Type B pancreatic cell (in vitro differentiated cells): ENCODE data around the gene GPR4. TPM values are rescaled to one million over a fixed set of nuclear protein-coding genes. Genes with fewer than 3 reads are reported as not detected.
"Not testable (repeated sequence)": the region's sequence is repeated elsewhere in the genome, so short reads cannot be mapped to it uniquely, and the experiment has no call there.

ENCODE experiments used
- DNase-seq: peaks from one replicate; pipeline ENCODE4 v3.0.0; 2021; ENCODE audit warnings: mixed read lengths; ENCODE audit not compliant: unreplicated experiment; ENCODE audit errors: extremely low spot score
- H3K27ac Mint-ChIP-seq: 2 replicates; pipeline ENCODE4 v1.8.0; 2021; ENCODE audit warnings: mild to moderate bottlenecking, mixed read lengths
- H3K27me3 Mint-ChIP-seq: 2 replicates; pipeline ENCODE4 v1.8.0; 2021; ENCODE audit warnings: mixed read lengths
- H3K36me3 Mint-ChIP-seq: 2 replicates; pipeline ENCODE4 v1.8.0; 2021; ENCODE audit warnings: mixed read lengths
- H3K4me1 Mint-ChIP-seq: one replicate; pipeline ENCODE4 v1.8.0; 2021; ENCODE audit warnings: mixed read lengths; ENCODE audit not compliant: unreplicated experiment
- H3K4me3 Mint-ChIP-seq: 2 replicates; pipeline ENCODE4 v1.8.0; 2021; ENCODE audit warnings: mild to moderate bottlenecking, mixed read lengths
- H3K9me3 Mint-ChIP-seq: 2 replicates; pipeline ENCODE4 v1.8.0; 2021; ENCODE audit warnings: mixed read lengths
- CTCF ChIP-seq: fragments of 200-600 bp; sonication (generic); conservative IDR thresholded peaks from 2 replicates; pipeline ENCODE4 v1.5.0; 2021; ENCODE audit warnings: antibody characterized with exemption, mild to moderate bottlenecking
- total RNA-seq: library from RNA; stranded (reverse); gene quantifications from 2 replicates; pipeline ENCODE4 v1.2.1, GENCODE V29; 2021; ENCODE audit warnings: low replicate concordance

GPR4 gene
- total RNA-seq, 1 donor from 2014 or later: not detected

- peaks cover 10% of the 10 kb centered on the region for H3K4me1 Mint-ChIP-seq
- H3K9me3 Mint-ChIP-seq: no peaks in the 10 kb centered on the region
- no peak overlapping the region for H3K4me3 Mint-ChIP-seq
- H3K27me3 Mint-ChIP-seq: no peaks in the 10 kb centered on the region
- DNase-seq: no peak
- H3K27ac Mint-ChIP-seq: peak overlapping the region; percentile 18
- H3K36me3 Mint-ChIP-seq: peaks cover 12% of the 10 kb centered on the region
- TF ChIP-seq CTCF: no peak
Measured at GRCh38 chr19:45616704-45617017, 14.6 kb upstream of the GPR4 start.

- H3K27me3 Mint-ChIP-seq: no peaks in the 10 kb centered on the region
- no peak for TF ChIP-seq CTCF
- peaks cover 10% of the 10 kb centered on the region for H3K4me1 Mint-ChIP-seq
- DNase-seq: peak; percentile 90
- no peaks in the 10 kb centered on the region for H3K9me3 Mint-ChIP-seq
- H3K36me3 Mint-ChIP-seq: peaks cover 12% of the 10 kb centered on the region
- peak overlapping the region; percentile 68 for H3K27ac Mint-ChIP-seq
- peak overlapping the region; percentile 75 for H3K4me3 Mint-ChIP-seq
Measured at GRCh38 chr19:45615795-45616703, 14.0 kb upstream of the GPR4 start.

GRCh38 chr19:45615056-45615455, 13.0 kb upstream of the GPR4 start:
- Mint-ChIP-seq H3K36me3 (peaks cover 16% of the 10 kb centered on the region), H3K27ac (peak overlapping the region; percentile 96)
- not testable (repeated sequence) for H3K27me3 Mint-ChIP-seq, H3K9me3 Mint-ChIP-seq, H3K4me3 Mint-ChIP-seq, DNase-seq, H3K4me1 Mint-ChIP-seq

- H3K27ac Mint-ChIP-seq: peak overlapping the region; percentile 96
- H3K36me3 Mint-ChIP-seq: peaks cover 22% of the 10 kb centered on the region
- H3K4me3 Mint-ChIP-seq: peak overlapping the region; percentile 34
- H3K27me3 Mint-ChIP-seq: no peaks in the 10 kb centered on the region
- H3K4me1 Mint-ChIP-seq: peaks cover 10% of the 10 kb centered on the region
- TF ChIP-seq CTCF: no peak
- H3K9me3 Mint-ChIP-seq: peaks cover 1% of the 10 kb centered on the region
- DNase-seq: no peak
Measured at GRCh38 chr19:45613926-45614725, 12.1 kb upstream of the GPR4 start.

- Mint-ChIP-seq H3K36me3 (peaks cover 17% of the 10 kb centered on the region), H3K27me3 (no peaks in the 10 kb centered on the region), H3K4me3 (no peak overlapping the region), H3K9me3 (peaks cover 6% of the 10 kb centered on the region), H3K4me1 (peaks cover 10% of the 10 kb centered on the region), H3K27ac (no peak overlapping the region)
- TF ChIP-seq CTCF: no peak
- no peak for DNase-seq
Measured at GRCh38 chr19:45608948-45609347, 6.9 kb upstream of the GPR4 start.
